Keratinocyte (primary cell): Measurements from ENCODE around the gene TADA3. TPM values are rescaled to one million over a fixed set of nuclear protein-coding genes. Genes with fewer than 3 reads are reported as not detected.

ENCODE experiments used
- DNase-seq: peaks from one replicate; pipeline ENCODE4 v3.0.0-alpha.2; 2011; ENCODE audit warnings: low read depth, missing footprints, low spot score
- FAIRE-seq: peaks from 2 replicates; lab custom pipeline; 2011; peaks lifted over from hg19 to GRCh38; lab: Jason Lieb, UNC
- H2AFZ ChIP-seq: 2 replicates; pipeline ENCODE4 v1.6.0; 2012; ENCODE audit warnings: low read length, control low read depth, inconsistent platforms; ENCODE audit not compliant: control insufficient read depth
- H3K27ac ChIP-seq: 2 replicates; pipeline ENCODE4 v1.5.1; 2011; ENCODE audit warnings: low read length; ENCODE audit not compliant: control insufficient read depth, insufficient read depth
- H3K27me3 ChIP-seq: 3 replicates; pipeline ENCODE4 v1.6.0; 2011; ENCODE audit warnings: low read length; ENCODE audit not compliant: control insufficient read depth, insufficient read depth; ENCODE audit errors: extremely low read depth
- H3K36me3 ChIP-seq, 2 experiments: 2 replicates in 1 of 2; 3 replicates in 1 of 2; pipeline ENCODE4 v1.5.1; 2011; ENCODE audit warnings: low read length in 2 of 2, mild to moderate bottlenecking in 1 of 2; ENCODE audit not compliant: control insufficient read depth in 2 of 2, insufficient read depth in 2 of 2; ENCODE audit errors: extremely low read depth in 1 of 2
- H3K4me1 ChIP-seq: 3 replicates; pipeline ENCODE4 v1.5.1; 2011; ENCODE audit warnings: low read length; ENCODE audit not compliant: control insufficient read depth, insufficient read depth; ENCODE audit errors: extremely low read depth
- H3K4me2 ChIP-seq: 3 replicates; pipeline ENCODE4 v1.6.0; 2011; ENCODE audit warnings: low read depth, low read length; ENCODE audit not compliant: control insufficient read depth, insufficient read depth; ENCODE audit errors: extremely low read depth
- H3K4me3 ChIP-seq, 3 experiments: fragments of 200-600 bp in 1 of 3; sonication (generic) in 1 of 3; 2 replicates in 2 of 3; 3 replicates in 1 of 3; pipeline ENCODE4 v1.5.1; 2011 to 2016; ENCODE audit warnings: low read length in 3 of 3, mild to moderate bottlenecking in 3 of 3, control low read depth in 2 of 3, inconsistent platforms in 1 of 3, low read depth in 1 of 3, mixed read lengths in 1 of 3, mixed run types in 1 of 3, moderate library complexity in 1 of 3; ENCODE audit not compliant: control insufficient read depth in 2 of 3, insufficient read depth in 2 of 3; ENCODE audit errors: extremely low read depth in 1 of 3
- H3K79me2 ChIP-seq: 2 replicates; pipeline ENCODE4 v1.6.0; 2012; ENCODE audit warnings: low read length; ENCODE audit not compliant: control insufficient read depth, insufficient read depth
- H3K9ac ChIP-seq: 3 replicates; pipeline ENCODE4 v1.6.0; 2011; ENCODE audit warnings: low read length; ENCODE audit not compliant: control insufficient read depth, insufficient read depth; ENCODE audit errors: extremely low read depth
- H3K9me1 ChIP-seq: 3 replicates; pipeline ENCODE4 v1.6.0; 2011; ENCODE audit warnings: low read length; ENCODE audit not compliant: control insufficient read depth, insufficient read depth; ENCODE audit errors: extremely low read depth
- H3K9me3 ChIP-seq: 2 replicates; pipeline ENCODE4 v1.5.1; 2012; ENCODE audit warnings: low read depth, low read length; ENCODE audit not compliant: control insufficient read depth
- H4K20me1 ChIP-seq: 3 replicates; pipeline ENCODE4 v1.6.0; 2011; ENCODE audit warnings: low read length; ENCODE audit not compliant: control insufficient read depth, insufficient read depth; ENCODE audit errors: extremely low read depth
- CTCF ChIP-seq, 3 experiments: IDR thresholded peaks in 1 of 3; conservative IDR thresholded peaks in 1 of 3; optimal IDR thresholded peaks in 1 of 3; 2 replicates in 2 of 3; 3 replicates in 1 of 3; pipeline versions ENCODE3 to v1.5.1; 2011; ENCODE audit warnings: low read length in 3 of 3, mild to moderate bottlenecking in 3 of 3, moderate library complexity in 2 of 3, control low read depth in 1 of 3, inconsistent platforms in 1 of 3; ENCODE audit not compliant: insufficient read depth in 2 of 3; ENCODE audit errors: extremely low read depth in 1 of 3
- EZH2 ChIP-seq: IDR thresholded peaks from one replicate; pipeline ENCODE4 v1.6.1; 2012; ENCODE audit warnings: inconsistent platforms, mild to moderate bottlenecking, low read length, moderate library complexity
- dilution Hi-C: fragments of 300-500 bp; cut with MboI; formaldehyde crosslinking; loops from one replicate; pipeline ENCODE4 v1.7.0; 2020; ENCODE audit warnings: low sequenced_read_pairs; ENCODE audit not compliant: extremely low pct_ligation_motif_present
- polyA plus RNA-seq, 5 experiments: library from polyadenylated mRNA; depleted of rRNA in 3 of 5; stranded (reverse) in 3 of 5; stranded (forward) in 1 of 5; unstranded in 1 of 5; fragments of >200 nt; gene quantifications; 1 replicate in 1 of 5; 2 replicates in 3 of 5; 3 replicates in 1 of 5; pipeline versions ENCODE4 v1.2.1 to v1.2.3, GENCODE V29; 2011 to 2012; ENCODE audit warnings: missing spikeins in 2 of 5, low read depth in 1 of 5, low replicate concordance in 1 of 5

TADA3 gene
- polyA plus RNA-seq, 1 donor (not counting 4 experiments of a cell fraction or from before 2014, with no cell fraction given): 29.6 TPM

- DNase-seq (no peak), FAIRE-seq (no peak)
- H3K27ac ChIP-seq: no peak overlapping the region
- H3K4me3 ChIP-seq: no peak overlapping the region
- no peaks in the 10 kb centered on the region for H3K9me1 ChIP-seq
- no peak overlapping the region for H3K9ac ChIP-seq
- no peaks in the 10 kb centered on the region for H3K27me3 ChIP-seq
- no peak for TF ChIP-seq CTCF (optimal IDR thresholded peaks at IDR 0.05 in 1 of 3, IDR thresholded peaks at IDR 0.05 in 1 of 3, conservative IDR thresholded peaks at IDR 0.05 in 1 of 3; ENCODE audit: extremely low read depth in 1 of 3, insufficient read depth in 2 of 3, low read length in 3 of 3)
- no peak for TF ChIP-seq EZH2
- no peak overlapping the region for H2AFZ ChIP-seq
- no peaks in the 10 kb centered on the region for H3K9me3 ChIP-seq
- H3K4me2 ChIP-seq: no peak overlapping the region
- no peaks in the 10 kb centered on the region for H3K4me1 ChIP-seq
- H3K79me2 ChIP-seq: no peaks in the 10 kb centered on the region
- dilution Hi-C loops: no loop called here
- no peaks in the 10 kb centered on the region for H4K20me1 ChIP-seq
- peaks cover 32 to 38% of the 10 kb centered on the region in 2 experiments for H3K36me3 ChIP-seq
Observed at GRCh38 chr3:9785602-9786001, 6.7 kb downstream of the TADA3 start.

- no peaks in the 10 kb centered on the region for H4K20me1 ChIP-seq
- TF ChIP-seq CTCF (optimal IDR thresholded peaks at IDR 0.05 in 1 of 3, IDR thresholded peaks at IDR 0.05 in 1 of 3, conservative IDR thresholded peaks at IDR 0.05 in 1 of 3; ENCODE audit: extremely low read depth in 1 of 3, insufficient read depth in 2 of 3, low read length in 3 of 3) (no peak), EZH2 (no peak)
- no peaks in the 10 kb centered on the region for H3K27me3 ChIP-seq
- no peak overlapping the region for H3K4me3 ChIP-seq
- H3K36me3 ChIP-seq: peaks cover 34 to 35% of the 10 kb centered on the region in 2 experiments
- no peaks in the 10 kb centered on the region for H3K4me1 ChIP-seq
- H3K4me2 ChIP-seq: no peak overlapping the region
- no peak for DNase-seq
- H3K27ac ChIP-seq: no peak overlapping the region
- dilution Hi-C loops: no loop called here
- no peaks in the 10 kb centered on the region for H3K9me1 ChIP-seq
- no peaks in the 10 kb centered on the region for H3K79me2 ChIP-seq
- H3K9me3 ChIP-seq: no peaks in the 10 kb centered on the region
- FAIRE-seq: no peak
- no peak overlapping the region for H3K9ac ChIP-seq
- no peak overlapping the region for H2AFZ ChIP-seq
Observed at GRCh38 chr3:9784965-9785364, 7.3 kb downstream of the TADA3 start.
